Measurements from ENCODE around the gene CACNA1D. TPM values are rescaled to one million over a fixed set of nuclear protein-coding genes. Genes with fewer than 3 reads are reported as not detected.

Gene CACNA1D
- polyA plus RNA-seq, 1 experiment: 0.15 TPM

- ChIA-PET CTCF (interaction anchor here (0.8 to 2.5 kb wide), 5 partner anchors 10 to 168 kb away, joined by 3 to 8 read pairs (median 3); no protein-coding TSS in a partner anchor), POLR2A (no interaction called here)
- DNase-seq (ENCODE audit: low read depth): no peak
- Histone ChIP-seq H3K27me3 (ENCODE audit: control insufficient read depth, insufficient read depth, low read length) (peaks cover 9% of the 10 kb centered on the region), H3K36me3 (ENCODE audit: control insufficient read depth, insufficient read depth, low read length) (no peaks in the 10 kb centered on the region), H3K4me3 (ENCODE audit: low read depth, low read length) (peak within 1 kb of the TSS; percentile 45)
- TF ChIP-seq, protein P1, sequence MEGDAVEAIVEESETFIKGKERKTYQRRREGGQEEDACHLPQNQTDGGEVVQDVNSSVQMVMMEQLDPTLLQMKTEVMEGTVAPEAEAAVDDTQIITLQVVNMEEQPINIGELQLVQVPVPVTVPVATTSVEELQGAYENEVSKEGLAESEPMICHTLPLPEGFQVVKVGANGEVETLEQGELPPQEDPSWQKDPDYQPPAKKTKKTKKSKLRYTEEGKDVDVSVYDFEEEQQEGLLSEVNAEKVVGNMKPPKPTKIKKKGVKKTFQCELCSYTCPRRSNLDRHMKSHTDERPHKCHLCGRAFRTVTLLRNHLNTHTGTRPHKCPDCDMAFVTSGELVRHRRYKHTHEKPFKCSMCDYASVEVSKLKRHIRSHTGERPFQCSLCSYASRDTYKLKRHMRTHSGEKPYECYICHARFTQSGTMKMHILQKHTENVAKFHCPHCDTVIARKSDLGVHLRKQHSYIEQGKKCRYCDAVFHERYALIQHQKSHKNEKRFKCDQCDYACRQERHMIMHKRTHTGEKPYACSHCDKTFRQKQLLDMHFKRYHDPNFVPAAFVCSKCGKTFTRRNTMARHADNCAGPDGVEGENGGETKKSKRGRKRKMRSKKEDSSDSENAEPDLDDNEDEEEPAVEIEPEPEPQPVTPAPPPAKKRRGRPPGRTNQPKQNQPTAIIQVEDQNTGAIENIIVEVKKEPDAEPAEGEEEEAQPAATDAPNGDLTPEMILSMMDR (IDR thresholded peaks at IDR 0.05; ENCODE audit: insufficient read depth, low read depth, low read length): no peak
These were observed 351.9 kb downstream of the CACNA1D start, which contains the start of the genes CHDH and IL17RB for GRCh38 chr3:53846134-53846850. CHDH (minus strand) TSS chr3:53846419; CDS start chr3:53824008, 22,411 bp downstream. IL17RB (plus strand) TSS chr3:53846568; CDS start chr3:53846589, 21 bp downstream.

- ChIA-PET CTCF (interaction anchor here (1.7 kb wide), 1 partner anchor 18 kb away, joined by 6 read pairs; no protein-coding TSS in a partner anchor), POLR2A (no interaction called here)
- no peaks in the 10 kb centered on the region for H3K36me3 ChIP-seq (ENCODE audit: control insufficient read depth, insufficient read depth, low read length)
- H3K4me3 ChIP-seq (ENCODE audit: low read depth, low read length): no peak overlapping the region
- no peak for DNase-seq (ENCODE audit: low read depth)
- TF ChIP-seq, protein P1 (IDR thresholded peaks at IDR 0.05; ENCODE audit: insufficient read depth, low read depth, low read length): no peak
- peaks cover 9% of the 10 kb centered on the region for H3K27me3 ChIP-seq (ENCODE audit: control insufficient read depth, insufficient read depth, low read length)
These were observed 352.4 kb downstream of the CACNA1D start for GRCh38 chr3:53846851-53847155.

DNA sequence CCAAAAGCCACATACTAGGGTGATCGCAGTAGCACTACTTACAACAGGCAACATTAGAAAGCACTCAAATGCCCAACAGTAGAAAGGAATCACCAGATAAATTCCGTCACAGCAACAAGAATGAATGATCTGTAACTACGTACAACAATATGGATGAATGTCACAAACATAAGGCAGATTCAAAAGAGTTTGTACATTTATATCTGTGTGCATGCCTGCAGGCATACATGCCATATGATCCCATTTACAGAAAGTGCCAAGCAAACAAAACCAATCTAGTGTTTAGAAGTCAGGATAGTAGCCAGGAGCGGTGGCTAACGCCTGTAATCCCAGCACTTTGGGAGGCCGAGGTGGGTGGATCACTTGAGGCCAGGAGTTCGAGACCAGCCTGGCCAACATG is 355.5 kb downstream of the CACNA1D start:
- H3K4me3 ChIP-seq (ENCODE audit: low read depth, low read length): no peak overlapping the region
- H3K36me3 ChIP-seq (ENCODE audit: control insufficient read depth, insufficient read depth, low read length): no peaks in the 10 kb centered on the region
- TF ChIP-seq, protein P1 (IDR thresholded peaks at IDR 0.05; ENCODE audit: insufficient read depth, low read depth, low read length): no peak
- ChIA-PET POLR2A (no interaction called here), CTCF (no interaction called here)
- DNase-seq (ENCODE audit: low read depth): no peak
- peaks cover 9% of the 10 kb centered on the region for H3K27me3 ChIP-seq (ENCODE audit: control insufficient read depth, insufficient read depth, low read length)

- POLR2A ChIA-PET: no interaction called here
- Histone ChIP-seq H3K27me3 (ENCODE audit: control insufficient read depth, insufficient read depth, low read length) (peaks cover 7% of the 10 kb centered on the region), H3K4me3 (ENCODE audit: low read depth, low read length) (no peak overlapping the region), H3K36me3 (ENCODE audit: control insufficient read depth, insufficient read depth, low read length) (no peaks in the 10 kb centered on the region)
- DNase-seq (ENCODE audit: low read depth): no peak
- CTCF ChIA-PET: no interaction called here
- TF ChIP-seq, protein P1 (IDR thresholded peaks at IDR 0.05; ENCODE audit: insufficient read depth, low read depth, low read length): no peak
These were observed 356.5 kb downstream of the CACNA1D start for GRCh38 chr3:53850895-53851294.

DNA sequence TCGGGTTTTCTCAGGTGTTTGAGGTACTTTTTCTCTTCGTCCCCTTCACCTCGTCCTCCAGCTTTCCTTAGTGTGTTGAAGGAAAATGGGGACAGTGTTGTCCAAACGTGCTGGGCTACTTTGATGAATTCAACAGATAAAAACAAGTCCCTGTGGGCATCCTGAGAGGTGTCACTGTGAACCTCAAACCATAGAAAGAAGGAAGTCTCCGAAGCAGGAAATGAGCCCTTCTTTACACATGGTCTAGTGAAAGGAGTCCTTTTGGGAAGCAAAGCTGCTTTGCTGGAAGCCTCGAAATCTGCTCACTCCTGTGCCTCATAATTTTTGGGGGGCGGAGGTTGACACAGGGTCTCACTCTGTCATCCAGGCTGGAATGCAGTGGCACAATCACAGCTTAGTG is 362.6 kb downstream of the CACNA1D start:
- POLR2A ChIA-PET: no interaction called here

More for the DNA sequence above, 362.6 kb downstream of the CACNA1D start:
- Histone ChIP-seq H3K4me3 (ENCODE audit: low read depth, low read length) (no peak overlapping the region), H3K27me3 (ENCODE audit: control insufficient read depth, insufficient read depth, low read length) (no peaks in the 10 kb centered on the region), H3K36me3 (ENCODE audit: control insufficient read depth, insufficient read depth, low read length) (peaks cover 3% of the 10 kb centered on the region; the same call in 1 of the 2 replicates)
- TF ChIP-seq, protein P1 (IDR thresholded peaks at IDR 0.05; ENCODE audit: insufficient read depth, low read depth, low read length): no peak
- no peak for DNase-seq (ENCODE audit: low read depth)
- CTCF ChIA-PET: no interaction called here
